Natural killer cell (primary cell): ENCODE measurements around the gene BDH1. TPM values are rescaled to one million over a fixed set of nuclear protein-coding genes. Genes with fewer than 3 reads are reported as not detected.

Source experiments
- ATAC-seq, 3 donors: fragments of 150-1000 bp in 2 of 3; fragments of 200-7000 bp in 1 of 3; cut with Tn5 transposase; 1 replicate in 1 of 3; 2 replicates in 2 of 3; pipeline ENCODE4 v1.10.0; 2021; ENCODE audit warnings: mild to moderate bottlenecking in 2 of 3, moderate library complexity in 2 of 3
- DNase-seq, 2 donors: peaks; one replicate each; pipeline versions ENCODE4 v3.0.0 to v3.0.0-alpha.2; 2013 to 2021; ENCODE audit warnings: mixed read lengths in 1 of 2
- H3K27ac ChIP-seq: one replicate; pipeline ENCODE4 v1.5.1; 2013; ENCODE audit warnings: mild to moderate bottlenecking, low read length
- H3K27me3 ChIP-seq: one replicate; pipeline ENCODE4 v1.6.1; 2013; ENCODE audit warnings: low read length; ENCODE audit not compliant: control insufficient read depth, insufficient read depth
- H3K36me3 ChIP-seq: one replicate; pipeline ENCODE4 v1.6.1; 2013; ENCODE audit warnings: low read length; ENCODE audit not compliant: control insufficient read depth, insufficient read depth
- H3K4me1 ChIP-seq: one replicate; pipeline ENCODE4 v1.6.1; 2013; ENCODE audit warnings: low read length; ENCODE audit not compliant: control insufficient read depth, insufficient read depth
- H3K4me3 ChIP-seq: one replicate; pipeline ENCODE4 v1.5.1; 2013; ENCODE audit warnings: low read length
- H3K9me3 ChIP-seq: one replicate; pipeline ENCODE4 v1.6.1; 2013; ENCODE audit warnings: low read length; ENCODE audit not compliant: control insufficient read depth, insufficient read depth
- H3K27ac Mint-ChIP-seq, 2 donors: one replicate each; pipeline ENCODE4 v1.8.0; 2022; ENCODE audit warnings: mild to moderate bottlenecking in 2 of 2, mixed read lengths in 2 of 2, moderate library complexity in 1 of 2
- H3K27me3 Mint-ChIP-seq, 2 donors: one replicate each; pipeline ENCODE4 v1.8.0; 2022; ENCODE audit warnings: low read depth in 2 of 2, mixed read lengths in 2 of 2
- H3K36me3 Mint-ChIP-seq: one replicate; pipeline ENCODE4 v1.8.0; 2022; ENCODE audit warnings: mixed read lengths
- H3K4me1 Mint-ChIP-seq, 2 donors: one replicate each; pipeline ENCODE4 v1.8.0; 2022; ENCODE audit warnings: mixed read lengths in 2 of 2
- H3K4me3 Mint-ChIP-seq: one replicate; pipeline ENCODE4 v1.8.0; 2022; ENCODE audit warnings: mild to moderate bottlenecking, moderate library complexity, mixed read lengths
- H3K9me3 Mint-ChIP-seq, 2 donors: one replicate each; pipeline ENCODE4 v1.8.0; 2022; ENCODE audit warnings: mixed read lengths in 2 of 2
- WGBS: methylation state at CpG from one replicate; pipeline ENCODE4 v1.1.7; 2013; ENCODE audit warnings: missing lambda C conversion rate; ENCODE audit not compliant: insufficient coverage; 5-methylcytosine and 5-hydroxymethylcytosine counted together
- intact Hi-C: fragments of 100-400 bp; cut with micrococcal nuclease; formaldehyde crosslinking; loops from one replicate; pipeline ENCODE4 v1.14.2; 2022
- total RNA-seq, 4 donors: library from RNA; stranded (reverse); fragments of 120-200 nt in 1 of 4; gene quantifications; one replicate each; pipeline versions ENCODE4 v1.2.3 to v1.2.4, GENCODE V29; 2013 to 2022
- TF ChIP-seq, protein P1 (sequence below): fragments of 200-600 bp; IDR thresholded peaks from one replicate; pipeline ENCODE4 v1.8.0; 2022; ENCODE audit warnings: antibody characterized with exemption

Gene BDH1
- total RNA-seq, 3 donors from 2014 or later (not counting 1 experiment from before 2014, with no cell fraction given) = 14.0 to 24.5 (median 17.4) TPM

DNA sequence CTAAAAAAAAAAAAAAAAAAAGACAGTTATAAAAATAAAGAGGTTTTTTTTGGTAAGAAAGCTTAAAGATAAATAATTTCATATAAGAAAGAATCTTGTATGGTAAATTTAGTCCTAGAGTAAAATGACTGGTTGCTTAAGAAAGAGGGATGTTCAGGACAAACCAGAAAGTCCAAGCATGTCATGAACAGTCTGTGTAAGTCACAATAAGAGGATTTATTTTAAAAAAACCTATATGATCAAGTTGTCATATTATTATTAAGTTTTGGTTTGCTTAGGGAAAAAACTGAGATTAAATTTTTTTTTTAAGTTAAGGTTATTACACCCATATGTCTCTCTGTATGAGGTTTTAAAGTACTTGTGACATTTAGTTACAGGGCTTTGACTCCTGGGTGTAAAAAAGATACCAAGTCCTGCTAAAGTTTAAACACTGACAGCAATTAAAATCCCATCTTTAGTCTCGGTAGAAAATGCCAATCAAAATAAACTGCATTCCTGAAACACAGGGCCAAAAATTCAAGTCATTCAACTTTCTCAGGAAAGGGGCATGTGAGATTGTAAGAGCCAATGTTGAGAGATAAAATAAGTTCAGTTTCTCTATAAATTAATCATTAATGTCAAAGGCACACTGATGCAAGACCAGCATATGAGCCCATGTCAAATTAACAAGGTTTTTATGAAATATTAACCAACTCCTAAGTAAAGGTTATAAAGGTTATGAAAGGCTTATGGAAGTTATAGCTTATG lies 8.5 kb upstream of the BDH1 start:
- Histone ChIP-seq H3K27ac (no peak overlapping the region), H3K36me3 (no peaks in the 10 kb centered on the region), H3K4me1 (no peaks in the 10 kb centered on the region), H3K9me3 (no peaks in the 10 kb centered on the region), H3K27me3 (peaks cover 2% of the 10 kb centered on the region), H3K4me3 (no peak overlapping the region)
- no peak overlapping the region for H3K4me3 Mint-ChIP-seq
- intact Hi-C loops = no loop called here
- WGBS = no CpG with 5 or more reads among the region's 1 CpG
- no peaks in the 10 kb centered on the region for H3K9me3 Mint-ChIP-seq
- no peak overlapping the region for H3K27ac Mint-ChIP-seq
- ATAC-seq = no peak
- TF ChIP-seq, protein P1, sequence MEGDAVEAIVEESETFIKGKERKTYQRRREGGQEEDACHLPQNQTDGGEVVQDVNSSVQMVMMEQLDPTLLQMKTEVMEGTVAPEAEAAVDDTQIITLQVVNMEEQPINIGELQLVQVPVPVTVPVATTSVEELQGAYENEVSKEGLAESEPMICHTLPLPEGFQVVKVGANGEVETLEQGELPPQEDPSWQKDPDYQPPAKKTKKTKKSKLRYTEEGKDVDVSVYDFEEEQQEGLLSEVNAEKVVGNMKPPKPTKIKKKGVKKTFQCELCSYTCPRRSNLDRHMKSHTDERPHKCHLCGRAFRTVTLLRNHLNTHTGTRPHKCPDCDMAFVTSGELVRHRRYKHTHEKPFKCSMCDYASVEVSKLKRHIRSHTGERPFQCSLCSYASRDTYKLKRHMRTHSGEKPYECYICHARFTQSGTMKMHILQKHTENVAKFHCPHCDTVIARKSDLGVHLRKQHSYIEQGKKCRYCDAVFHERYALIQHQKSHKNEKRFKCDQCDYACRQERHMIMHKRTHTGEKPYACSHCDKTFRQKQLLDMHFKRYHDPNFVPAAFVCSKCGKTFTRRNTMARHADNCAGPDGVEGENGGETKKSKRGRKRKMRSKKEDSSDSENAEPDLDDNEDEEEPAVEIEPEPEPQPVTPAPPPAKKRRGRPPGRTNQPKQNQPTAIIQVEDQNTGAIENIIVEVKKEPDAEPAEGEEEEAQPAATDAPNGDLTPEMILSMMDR = no peak
- DNase-seq = no peak
- H3K4me1 Mint-ChIP-seq = no peaks in the 10 kb centered on the region
- H3K27me3 Mint-ChIP-seq = peaks cover 24 to 48% of the 10 kb centered on the region in 2 donors
- H3K36me3 Mint-ChIP-seq = peaks cover 8% of the 10 kb centered on the region

DNA sequence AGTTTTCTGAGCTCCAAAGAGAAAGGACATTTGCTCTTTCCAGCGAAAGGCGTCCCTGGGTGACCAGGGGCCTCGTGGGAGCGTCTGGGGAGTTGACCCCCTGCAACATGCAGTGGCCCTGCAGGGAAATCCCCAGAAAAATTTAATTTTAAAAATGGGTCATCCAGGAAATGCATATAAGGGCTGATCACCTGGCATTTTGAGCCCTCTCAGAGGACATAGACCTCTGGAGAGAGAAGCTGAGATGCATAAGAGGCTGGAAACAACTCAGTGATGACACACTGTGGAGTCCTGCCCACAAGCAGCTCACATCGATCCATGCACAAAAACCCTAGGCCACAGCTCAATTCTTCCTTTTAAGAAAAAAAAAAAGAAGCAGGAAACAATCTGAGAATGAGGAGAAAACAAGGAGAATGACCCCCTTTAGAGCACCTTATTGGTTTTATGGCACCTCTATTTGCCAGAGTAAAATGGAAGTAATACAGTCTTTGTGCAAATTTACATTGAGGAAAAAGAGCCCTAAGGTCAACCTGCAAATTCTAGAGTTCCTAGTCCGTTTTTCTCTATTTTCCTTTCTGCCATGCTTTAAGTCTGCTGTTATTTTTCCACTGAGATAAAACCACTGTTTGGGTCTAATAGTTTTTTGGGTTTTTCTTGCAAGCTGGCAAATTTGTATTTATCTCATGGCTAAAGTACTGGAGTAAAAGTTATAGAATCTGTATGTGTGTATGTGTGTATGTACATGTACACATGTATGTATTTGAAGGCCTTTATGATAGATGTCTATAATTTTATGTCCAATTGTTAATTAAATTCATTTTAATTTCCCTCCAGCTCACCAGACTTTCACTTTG lies 6.9 kb upstream of the BDH1 start:
- no peak overlapping the region for H3K4me3 ChIP-seq
- H3K9me3 ChIP-seq = no peaks in the 10 kb centered on the region
- Mint-ChIP-seq H3K27me3 (peaks cover 34 to 53% of the 10 kb centered on the region in 2 donors), H3K4me1 (no peaks in the 10 kb centered on the region), H3K27ac (no peak overlapping the region), H3K36me3 (peaks cover 8% of the 10 kb centered on the region), H3K9me3 (no peaks in the 10 kb centered on the region), H3K4me3 (no peak overlapping the region)
- no peaks in the 10 kb centered on the region for H3K4me1 ChIP-seq
- 88% methylated on average over 6 of the region's 6 CpGs for WGBS
- no peaks in the 10 kb centered on the region for H3K36me3 ChIP-seq
- TF ChIP-seq, protein P1 = no peak
- H3K27ac ChIP-seq = no peak overlapping the region
- DNase-seq = no peak
- no peak for ATAC-seq
- H3K27me3 ChIP-seq = peaks cover 2% of the 10 kb centered on the region
- intact Hi-C loops = no loop called here

DNA sequence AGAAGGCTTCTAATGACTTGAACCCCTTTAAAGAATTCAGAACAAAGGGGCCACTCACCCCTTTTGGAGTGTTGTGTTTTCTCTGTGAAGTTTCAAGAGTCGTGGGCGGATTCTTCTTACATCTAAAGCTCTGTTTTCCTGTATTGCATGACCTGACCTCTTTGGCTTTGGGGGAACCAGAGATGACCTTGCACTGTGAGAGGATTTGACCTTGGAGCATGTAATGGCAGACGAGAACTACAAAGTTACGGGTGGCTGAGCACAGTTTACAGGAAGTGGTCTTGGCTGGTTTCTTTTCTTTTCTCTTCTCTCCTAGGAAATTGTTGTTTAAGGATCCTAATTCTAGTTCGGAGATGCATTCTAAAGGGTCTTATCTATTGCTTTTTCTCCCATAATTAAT lies 6.2 kb upstream of the BDH1 start:
- Mint-ChIP-seq H3K4me1 (no peaks in the 10 kb centered on the region), H3K4me3 (no peak overlapping the region), H3K36me3 (peaks cover 8% of the 10 kb centered on the region), H3K27me3 (peaks cover 30 to 48% of the 10 kb centered on the region in 2 donors), H3K27ac (no peak overlapping the region), H3K9me3 (no peaks in the 10 kb centered on the region)
- Histone ChIP-seq H3K4me1 (no peaks in the 10 kb centered on the region), H3K27ac (no peak overlapping the region), H3K9me3 (no peaks in the 10 kb centered on the region), H3K27me3 (peaks cover 2% of the 10 kb centered on the region), H3K36me3 (no peaks in the 10 kb centered on the region), H3K4me3 (no peak overlapping the region)
- ATAC-seq (no peak), DNase-seq (no peak)
- WGBS = 60% methylated on average over 4 of the region's 5 CpGs
- TF ChIP-seq, protein P1 = no peak
- intact Hi-C loops = no loop called here
